BLaER1 (cell line): ENCODE measurements around the gene BNC2.
A peak's percentile ranks its signal among the peaks of the same experiment; 100 is the strongest.

Experiments used
- H3K27ac ChIP-seq: shearing (Covaris generic); formaldehyde crosslinking; 2 replicates; pipeline ENCODE4 v1.8.1; 2022
- H3K27me3 ChIP-seq: shearing (Covaris generic); formaldehyde crosslinking; 2 replicates; pipeline ENCODE4 v1.8.1; 2022
- H3K36me3 ChIP-seq: shearing (Covaris generic); formaldehyde crosslinking; 2 replicates; pipeline ENCODE4 v1.8.1; 2022
- H3K4me1 ChIP-seq: shearing (Covaris generic); formaldehyde crosslinking; 2 replicates; pipeline ENCODE4 v1.8.1; 2022
- H3K4me2 ChIP-seq: shearing (Covaris generic); formaldehyde crosslinking; 2 replicates; pipeline ENCODE4 v1.8.1; 2022
- H3K4me3 ChIP-seq: shearing (Covaris generic); formaldehyde crosslinking; 2 replicates; pipeline ENCODE4 v1.8.1; 2022
- H3K9ac ChIP-seq: shearing (Covaris generic); formaldehyde crosslinking; 2 replicates; pipeline ENCODE4 v1.8.1; 2022
- H3K9me3 ChIP-seq: shearing (Covaris generic); formaldehyde crosslinking; 2 replicates; pipeline ENCODE4 v1.8.1; 2022
- H4K20me1 ChIP-seq: shearing (Covaris generic); formaldehyde crosslinking; 2 replicates; pipeline ENCODE4 v1.8.1; 2022
- Cebpa-rat ChIP-seq: shearing (Covaris generic); IDR thresholded peaks from 2 replicates; pipeline ENCODE4 v1.8.1; 2022

BNC2 gene

DNA sequence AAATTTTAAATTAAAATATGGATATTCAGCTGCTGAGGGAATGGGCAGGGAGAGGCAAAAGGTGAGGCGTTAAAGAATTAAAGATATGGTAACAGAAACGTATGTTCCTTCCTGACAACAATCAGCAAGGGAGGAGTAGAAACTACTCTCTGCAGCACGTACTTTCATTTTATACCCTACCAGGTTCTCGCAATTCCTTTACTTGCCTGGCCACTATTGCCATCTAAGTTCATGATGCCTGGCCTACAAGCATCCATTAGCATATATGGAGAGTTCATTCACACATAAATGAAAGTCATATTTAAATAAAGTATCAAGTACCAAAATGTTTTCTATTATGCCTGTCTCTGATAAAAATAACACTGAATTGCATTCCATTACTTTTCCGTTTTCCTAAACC, 125.1 kb downstream of the BNC2 start:
- H3K9ac ChIP-seq: no peak overlapping the region
- no peaks in the 10 kb centered on the region for H3K36me3 ChIP-seq
- H3K4me1 ChIP-seq: peaks cover 10% of the 10 kb centered on the region; the same call in 1 of the 2 replicates
- H3K4me2 ChIP-seq: no peak overlapping the region
- H3K4me3 ChIP-seq: no peak overlapping the region
- no peaks in the 10 kb centered on the region for H4K20me1 ChIP-seq
- no peak overlapping the region for H3K27ac ChIP-seq
- no peaks in the 10 kb centered on the region for H3K27me3 ChIP-seq
- TF ChIP-seq Cebpa-rat: no peak
- H3K9me3 ChIP-seq: no peaks in the 10 kb centered on the region

DNA sequence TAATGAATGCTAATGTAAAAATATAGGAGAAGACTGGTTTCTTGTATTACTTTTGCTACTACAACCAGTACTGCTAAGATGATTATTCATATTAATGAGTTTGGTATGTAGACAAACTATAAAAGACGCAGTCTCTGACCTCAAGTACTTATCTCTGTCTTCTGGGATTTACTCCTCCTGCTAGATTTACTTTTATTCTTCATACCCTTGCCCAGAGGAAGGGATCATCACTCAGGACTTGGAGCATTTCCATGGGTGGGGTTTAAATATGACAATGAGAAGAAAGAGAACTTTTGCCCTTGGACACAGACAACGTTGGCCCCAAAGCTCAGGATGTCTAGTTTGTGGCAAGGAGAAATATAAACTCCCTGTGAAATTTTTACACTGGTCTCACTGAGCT, 126.1 kb downstream of the BNC2 start:
- H3K36me3 ChIP-seq: no peaks in the 10 kb centered on the region
- no peaks in the 10 kb centered on the region for H3K27me3 ChIP-seq
- no peak overlapping the region for H3K9ac ChIP-seq
- no peak overlapping the region for H3K27ac ChIP-seq
- H3K4me1 ChIP-seq: peaks cover 10% of the 10 kb centered on the region; the same call in 1 of the 2 replicates
- H3K9me3 ChIP-seq: no peaks in the 10 kb centered on the region
- no peaks in the 10 kb centered on the region for H4K20me1 ChIP-seq
- no peak overlapping the region for H3K4me2 ChIP-seq
- no peak for TF ChIP-seq Cebpa-rat
- no peak overlapping the region for H3K4me3 ChIP-seq

DNA sequence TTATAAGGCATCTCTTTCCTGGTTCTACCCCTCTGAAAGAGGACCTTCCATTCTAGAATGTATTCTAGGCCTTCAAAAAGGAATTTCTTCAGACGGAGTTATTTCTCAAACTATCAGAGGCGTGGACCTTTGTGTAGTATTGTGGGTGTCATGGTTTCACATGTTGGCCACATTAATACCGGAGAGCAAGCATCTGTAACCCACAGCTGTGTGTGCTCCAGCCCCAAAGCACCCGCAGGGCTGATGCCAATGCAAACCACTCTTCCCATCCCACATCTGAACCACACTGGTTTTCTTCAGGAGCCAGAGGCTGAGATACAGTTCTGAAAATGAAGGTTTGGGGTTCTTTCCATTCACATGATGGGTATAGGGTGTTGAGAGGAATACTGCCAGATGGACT, 127.1 kb downstream of the BNC2 start:
- Histone ChIP-seq H3K9me3 (no peaks in the 10 kb centered on the region), H3K4me3 (no peak overlapping the region), H3K4me2 (no peak overlapping the region), H3K36me3 (no peaks in the 10 kb centered on the region), H3K9ac (no peak overlapping the region), H3K27ac (no peak overlapping the region), H4K20me1 (no peaks in the 10 kb centered on the region), H3K4me1 (peaks cover 10% of the 10 kb centered on the region; the same call in 1 of the 2 replicates), H3K27me3 (no peaks in the 10 kb centered on the region)
- no peak for TF ChIP-seq Cebpa-rat

DNA sequence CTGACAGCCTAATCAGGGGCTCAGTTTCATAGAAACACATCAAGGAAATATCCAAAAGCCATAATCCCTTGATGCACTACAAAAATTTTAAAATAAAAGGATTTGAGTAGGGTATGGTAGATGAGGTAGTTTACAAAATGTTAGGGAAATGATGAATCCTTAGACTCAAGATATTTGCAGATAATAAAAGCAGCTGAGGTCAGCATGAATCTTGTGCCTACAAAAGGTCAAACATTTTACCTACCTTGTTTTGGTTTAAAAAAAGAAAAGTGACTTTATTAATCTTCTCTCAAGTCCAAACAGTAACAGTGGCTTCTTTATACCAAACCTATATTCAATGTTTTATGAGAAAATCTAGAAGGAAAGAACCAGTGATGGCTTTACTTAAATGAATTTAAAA, 135.5 kb downstream of the BNC2 start:
- Histone ChIP-seq H4K20me1 (no peaks in the 10 kb centered on the region), H3K27me3 (no peaks in the 10 kb centered on the region), H3K4me2 (no peak overlapping the region), H3K4me1 (no peaks in the 10 kb centered on the region), H3K9me3 (no peaks in the 10 kb centered on the region), H3K27ac (no peak overlapping the region), H3K4me3 (no peak overlapping the region), H3K9ac (no peak overlapping the region), H3K36me3 (no peaks in the 10 kb centered on the region)
- no peak for TF ChIP-seq Cebpa-rat

DNA sequence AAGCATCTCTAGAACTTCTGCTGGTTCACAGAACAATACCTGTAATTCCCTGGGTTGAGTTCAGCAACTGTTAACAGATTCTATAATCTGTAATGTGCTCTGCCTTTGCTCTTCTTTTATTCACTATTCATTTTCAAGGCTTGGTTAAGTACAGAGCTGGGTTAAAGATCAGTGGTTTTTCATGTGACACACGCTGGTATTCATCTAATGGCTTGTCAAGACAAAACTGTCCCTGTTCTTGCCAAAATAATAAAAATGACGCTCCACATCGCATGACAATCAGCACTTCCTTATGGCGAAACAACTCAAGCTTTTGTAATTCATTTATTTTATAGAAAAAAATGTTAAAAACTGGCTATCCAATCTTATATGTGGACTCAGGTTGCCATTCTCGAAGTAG, 137.9 kb downstream of the BNC2 start:
- Histone ChIP-seq H3K9me3 (no peaks in the 10 kb centered on the region), H3K27me3 (peaks cover 8% of the 10 kb centered on the region), H3K27ac (no peak overlapping the region), H3K36me3 (no peaks in the 10 kb centered on the region), H4K20me1 (no peaks in the 10 kb centered on the region), H3K9ac (no peak overlapping the region), H3K4me3 (no peak overlapping the region), H3K4me1 (peaks cover 14% of the 10 kb centered on the region; the same call in 1 of the 2 replicates), H3K4me2 (no peak overlapping the region)
- no peak for TF ChIP-seq Cebpa-rat

DNA sequence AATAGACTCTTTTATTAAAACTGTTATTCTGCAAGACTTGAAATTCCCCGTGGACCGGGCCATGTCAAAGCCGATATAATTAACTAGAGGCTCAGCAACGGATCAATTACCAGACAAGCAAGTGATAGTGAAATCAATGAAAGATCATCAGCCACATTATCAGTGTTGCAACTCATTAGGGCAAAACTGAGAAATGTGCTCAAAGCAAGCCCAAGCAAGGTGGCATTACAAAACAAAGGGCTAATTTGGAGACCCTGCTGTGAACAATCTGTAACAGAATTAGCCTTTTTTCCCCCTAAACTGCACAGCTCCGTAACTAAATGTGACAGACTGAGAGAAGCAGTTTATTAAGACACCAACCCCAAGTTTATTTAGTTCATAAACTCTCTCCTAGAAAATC, 140.3 kb downstream of the BNC2 start:
- H3K4me2 ChIP-seq: no peak overlapping the region
- no peaks in the 10 kb centered on the region for H4K20me1 ChIP-seq
- no peak overlapping the region for H3K27ac ChIP-seq
- H3K9ac ChIP-seq: no peak overlapping the region
- H3K9me3 ChIP-seq: no peaks in the 10 kb centered on the region
- peaks cover 23% of the 10 kb centered on the region; the same call in 1 of the 2 replicates for H3K4me1 ChIP-seq
- no peaks in the 10 kb centered on the region for H3K36me3 ChIP-seq
- no peak for TF ChIP-seq Cebpa-rat
- no peak overlapping the region for H3K4me3 ChIP-seq
- H3K27me3 ChIP-seq: peaks cover 24% of the 10 kb centered on the region

DNA sequence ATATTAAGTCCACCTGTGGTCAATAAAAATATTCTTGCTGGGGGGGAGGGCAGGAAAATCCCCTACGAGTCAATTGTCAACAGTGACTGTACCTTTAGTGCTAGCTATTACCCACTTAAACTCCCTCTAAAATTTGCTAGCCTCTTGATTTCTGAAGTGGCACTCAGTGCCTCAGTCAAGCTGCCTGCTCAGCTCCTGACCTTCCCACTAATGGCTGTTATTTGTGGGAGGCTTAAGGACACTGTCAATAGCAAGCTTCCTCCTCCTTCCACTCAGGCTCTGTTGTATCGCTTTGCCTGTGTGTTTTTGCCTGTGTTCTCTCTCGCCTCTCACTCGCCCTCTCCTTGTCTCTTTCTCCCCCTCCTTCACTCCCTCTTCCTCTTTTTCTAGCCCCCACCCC, 140.8 kb downstream of the BNC2 start:
- Histone ChIP-seq H3K36me3 (no peaks in the 10 kb centered on the region), H3K4me3 (no peak overlapping the region), H3K4me2 (no peak overlapping the region), H3K9ac (no peak overlapping the region), H3K27me3 (peaks cover 24% of the 10 kb centered on the region), H3K9me3 (no peaks in the 10 kb centered on the region), H3K27ac (no peak overlapping the region), H3K4me1 (peaks cover 23% of the 10 kb centered on the region; the same call in 1 of the 2 replicates), H4K20me1 (no peaks in the 10 kb centered on the region)
- no peak for TF ChIP-seq Cebpa-rat

DNA sequence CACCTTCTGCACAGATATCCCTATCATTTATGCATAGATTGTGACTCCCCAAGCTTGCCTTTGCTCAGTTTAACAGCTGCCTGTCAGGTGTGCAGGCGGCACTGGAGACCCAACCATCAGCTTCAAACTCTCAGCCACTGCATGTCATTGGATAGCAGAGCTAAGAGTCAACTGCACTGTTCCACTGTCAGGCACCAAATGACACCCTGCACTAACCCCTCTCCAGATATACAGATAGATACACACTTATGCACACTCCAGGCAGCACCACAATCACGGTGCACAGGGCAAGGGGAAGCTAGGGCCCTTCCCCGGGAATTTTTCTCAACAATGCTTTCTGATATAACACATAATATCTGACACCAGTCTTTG, 142.3 kb downstream of the BNC2 start:
- peaks cover 23% of the 10 kb centered on the region; the same call in 1 of the 2 replicates for H3K4me1 ChIP-seq
- H3K27ac ChIP-seq: no peak overlapping the region
- no peak overlapping the region for H3K9ac ChIP-seq
- peak overlapping the region; percentile 79 for H3K4me2 ChIP-seq
- H3K9me3 ChIP-seq: no peaks in the 10 kb centered on the region
- H3K36me3 ChIP-seq: no peaks in the 10 kb centered on the region
- TF ChIP-seq Cebpa-rat: no peak
- H4K20me1 ChIP-seq: no peaks in the 10 kb centered on the region
- H3K27me3 ChIP-seq: peaks cover 24% of the 10 kb centered on the region
- no peak overlapping the region for H3K4me3 ChIP-seq

DNA sequence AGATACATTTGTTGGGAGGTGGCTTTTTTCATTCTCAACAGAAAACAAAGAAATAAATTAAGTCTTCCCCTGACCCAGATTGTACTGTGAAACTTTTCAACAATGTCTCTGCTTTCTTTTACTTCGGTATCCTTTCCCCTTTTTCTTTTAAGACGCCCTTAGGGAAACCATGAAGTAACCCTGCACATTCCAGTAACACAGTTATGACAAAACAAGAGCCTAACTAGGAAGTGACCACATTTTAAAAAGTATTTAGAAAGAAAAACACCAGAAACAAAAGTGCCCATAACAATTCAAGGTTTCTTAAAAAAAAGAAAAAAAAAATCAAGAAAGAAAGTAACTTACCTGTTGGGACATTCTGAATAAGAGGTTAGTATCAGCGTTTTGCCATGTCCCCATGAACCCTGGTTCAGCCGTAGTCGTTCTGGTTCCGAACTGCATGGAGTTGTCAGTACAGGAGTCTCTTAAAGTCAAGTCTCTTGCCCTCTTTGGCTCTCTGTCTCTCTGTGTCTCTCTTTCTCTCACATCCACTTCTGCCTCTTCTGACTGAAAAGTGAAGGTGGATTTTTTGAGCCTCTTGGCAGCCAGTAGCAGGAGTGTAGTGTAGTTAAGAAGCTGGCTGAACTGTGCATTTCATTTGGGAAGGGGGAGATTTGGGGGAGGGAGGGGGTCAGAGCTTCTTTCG, 142.9 kb downstream of the BNC2 start:
- no peak for TF ChIP-seq Cebpa-rat
- Histone ChIP-seq H3K36me3 (no peaks in the 10 kb centered on the region), H3K4me3 (peak overlapping the region; percentile 67), H3K27me3 (peaks cover 24% of the 10 kb centered on the region), H3K27ac (no peak overlapping the region), H3K4me2 (peak overlapping the region; percentile 79), H3K9me3 (no peaks in the 10 kb centered on the region), H3K9ac (peak overlapping the region; percentile 70; the same call in 1 of the 2 replicates), H4K20me1 (no peaks in the 10 kb centered on the region), H3K4me1 (peaks cover 23% of the 10 kb centered on the region; the same call in 1 of the 2 replicates)

DNA sequence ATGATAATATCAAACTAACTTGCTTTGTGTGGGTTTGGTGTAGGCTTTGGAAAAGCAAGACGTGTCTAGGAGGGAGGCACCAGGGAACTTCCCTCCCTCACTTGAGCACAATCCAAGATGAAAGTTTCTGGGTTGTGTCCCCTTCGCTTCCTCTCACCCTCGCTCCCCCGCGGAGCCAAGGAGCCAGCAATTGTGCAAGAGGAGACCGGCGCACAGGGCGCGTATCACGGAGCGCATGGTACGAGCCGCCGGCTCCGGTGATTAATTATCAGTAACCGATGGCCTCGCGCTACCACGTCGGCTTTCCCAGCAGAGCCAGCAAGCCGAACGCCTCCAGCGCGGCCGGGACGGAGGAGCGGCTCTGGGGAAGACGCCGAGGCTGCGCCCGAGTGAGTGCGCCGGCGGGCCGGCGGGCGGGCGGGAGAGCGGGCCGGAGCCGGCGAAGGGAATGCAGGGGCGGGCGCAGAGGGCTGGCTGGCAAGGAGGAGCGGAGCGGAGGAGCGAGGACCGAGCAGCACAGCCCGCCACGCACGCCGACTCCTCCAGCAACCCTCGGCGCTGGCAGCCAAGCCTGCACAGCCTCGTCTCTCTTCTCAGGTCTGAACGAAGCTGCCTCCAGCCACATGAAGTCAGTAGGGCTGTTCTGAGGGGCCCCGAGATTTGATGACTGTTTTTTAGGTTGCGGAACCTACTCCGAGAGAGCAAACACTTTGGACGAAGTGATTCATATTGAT, 143.6 kb downstream of the BNC2 start:
- no peaks in the 10 kb centered on the region for H3K36me3 ChIP-seq

More for the DNA sequence above, 143.6 kb downstream of the BNC2 start:
- peak overlapping the region; percentile 79 for H3K4me2 ChIP-seq
- H4K20me1 ChIP-seq: no peaks in the 10 kb centered on the region
- TF ChIP-seq Cebpa-rat: peak; percentile 40; the same call in 1 of the 2 replicates
- H3K4me1 ChIP-seq: peaks cover 23% of the 10 kb centered on the region; the same call in 1 of the 2 replicates
- peak overlapping the region; percentile 67 for H3K4me3 ChIP-seq
- H3K9ac ChIP-seq: peak overlapping the region; percentile 70
- H3K27ac ChIP-seq: 0 out of 2 replicates have a peak overlapping the region, but pooled peaks have one; percentile 36
- peaks cover 24% of the 10 kb centered on the region for H3K27me3 ChIP-seq
- no peaks in the 10 kb centered on the region for H3K9me3 ChIP-seq
